Measurements from ENCODE around the gene EGFL8.
A peak's percentile ranks its signal among the peaks of the same experiment; 100 is the strongest.
"Not testable (repeated sequence)": the region's sequence is repeated elsewhere in the genome, so short reads cannot be mapped to it uniquely, and the experiment has no call there.

Gene EGFL8

GRCh38 chr6:32164295-32164694 is at the start of gene EGFL8:
Gene EGFL8, plus strand, starts transcription at chr6:32164595. Its CDS starts 1,571 bp downstream, at chr6:32166166.
- DNase-seq = no peak

GRCh38 chr6:32114796-32115195 is 49.6 kb upstream of the EGFL8 start:
- DNase-seq = peak; percentile 74 to 79

DNA sequence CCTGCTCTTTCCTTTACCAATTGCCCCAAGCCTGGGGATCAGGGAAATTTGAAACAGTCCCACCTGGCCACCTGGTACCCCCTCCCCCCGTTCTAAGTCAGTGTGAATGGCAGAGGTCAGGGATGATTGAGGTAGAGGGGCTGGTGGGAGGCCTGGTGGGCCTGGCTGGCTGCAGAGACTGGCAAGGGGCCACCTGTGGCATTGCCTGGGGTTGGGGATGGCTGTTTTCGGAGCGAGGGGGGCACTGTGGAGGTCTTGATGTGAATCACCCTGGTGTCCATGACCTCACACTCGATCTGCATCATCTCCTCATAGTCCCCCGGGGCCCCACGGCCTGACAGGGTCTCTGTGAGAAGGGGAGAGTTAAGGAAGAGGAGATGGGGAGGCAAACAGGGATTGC is 48.8 kb upstream of the EGFL8 start:
- no peak for DNase-seq

DNA sequence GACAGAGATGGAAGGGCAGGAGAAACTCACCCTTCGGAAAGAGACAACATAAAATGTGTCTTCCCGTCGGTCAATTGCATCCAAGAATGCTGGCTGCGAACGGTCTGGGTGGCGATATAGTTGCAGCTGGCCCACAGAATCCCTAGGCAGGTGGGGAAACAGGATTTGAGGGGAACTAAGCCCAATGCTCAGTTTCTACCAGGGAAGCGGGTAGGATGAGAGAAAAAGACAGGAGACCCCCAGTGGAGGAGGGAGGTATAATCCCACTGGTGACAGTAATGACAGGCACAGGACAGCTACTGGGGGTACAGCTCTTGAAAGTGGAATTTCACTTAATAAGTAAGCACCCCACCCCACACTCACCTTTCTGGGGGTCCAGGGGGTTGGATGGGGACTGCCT is 47.7 kb upstream of the EGFL8 start:
- DNase-seq = peak in 1 of 2 experiments; percentile 56

GRCh38 chr6:32117461-32117860 is 46.9 kb upstream of the EGFL8 start:
- no peak for DNase-seq

- DNase-seq = peak; percentile 56 to 83
Observed at GRCh38 chr6:32118782-32119628, 45.4 kb upstream of the EGFL8 start.

GRCh38 chr6:32120573-32121059 is 43.8 kb upstream of the EGFL8 start:
- DNase-seq = no peak

DNA sequence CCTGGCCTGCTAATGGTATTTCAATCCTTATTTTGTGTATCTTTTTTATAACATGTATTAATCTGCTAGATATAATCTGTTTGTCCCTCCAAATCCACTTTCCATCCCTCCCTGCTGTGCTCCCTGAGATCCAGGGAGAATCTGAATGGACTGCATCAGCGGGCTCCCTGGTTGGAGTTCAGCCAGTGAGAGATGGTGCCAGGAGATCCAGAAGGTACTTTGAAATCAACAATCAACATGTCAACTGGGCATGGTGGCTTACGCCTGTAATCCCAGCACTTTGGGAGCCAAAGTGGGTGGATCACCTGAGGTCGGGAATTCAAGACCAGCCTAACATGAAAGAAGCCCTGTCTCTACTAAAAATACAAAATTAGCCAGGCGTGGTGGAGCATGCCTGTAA is 40.7 kb upstream of the EGFL8 start:
- DNase-seq = no peak

DNA sequence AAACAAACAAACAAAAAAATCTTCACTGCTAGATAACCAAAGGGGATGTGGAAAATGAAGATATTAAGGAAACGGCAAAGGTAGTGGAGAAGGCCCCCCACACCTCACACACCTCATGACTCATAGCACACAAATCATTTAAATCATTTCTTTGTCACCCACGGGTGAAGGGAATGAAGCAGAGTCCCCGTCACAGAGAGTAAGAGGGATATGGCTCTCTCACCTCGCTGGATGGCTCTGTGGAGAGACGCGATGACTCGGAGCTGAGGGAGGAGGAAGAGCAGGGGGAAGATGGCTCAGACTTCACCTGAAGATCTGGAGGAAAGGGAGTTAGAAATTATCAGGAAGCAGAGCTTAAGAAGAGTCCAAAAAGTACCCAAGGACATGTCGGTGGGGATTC is 37.5 kb upstream of the EGFL8 start:
- no peak for DNase-seq

DNA sequence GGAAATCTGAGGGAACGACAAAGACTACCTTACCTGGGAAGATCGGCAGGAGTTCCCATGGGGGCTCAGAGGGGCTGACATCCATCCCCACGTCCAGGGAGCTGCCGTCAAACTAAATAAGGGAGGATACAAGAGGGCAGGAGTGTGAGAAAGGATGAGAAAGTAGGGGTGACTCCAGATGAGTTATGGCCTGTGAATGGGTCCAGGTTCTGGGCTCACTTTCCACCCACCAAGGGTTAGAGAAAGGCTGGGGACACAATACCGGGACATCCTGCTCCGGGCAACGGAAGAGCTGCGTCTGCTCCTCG is 37.0 kb upstream of the EGFL8 start:
- no peak for DNase-seq

GRCh38 chr6:32127717-32128592 is 36.4 kb upstream of the EGFL8 start, which contains the start of gene ATF6B:
Gene ATF6B, minus strand, starts transcription at chr6:32128246. Its CDS starts 39 bp downstream, at chr6:32128207.
- DNase-seq = peak; percentile 99 to 100

DNA sequence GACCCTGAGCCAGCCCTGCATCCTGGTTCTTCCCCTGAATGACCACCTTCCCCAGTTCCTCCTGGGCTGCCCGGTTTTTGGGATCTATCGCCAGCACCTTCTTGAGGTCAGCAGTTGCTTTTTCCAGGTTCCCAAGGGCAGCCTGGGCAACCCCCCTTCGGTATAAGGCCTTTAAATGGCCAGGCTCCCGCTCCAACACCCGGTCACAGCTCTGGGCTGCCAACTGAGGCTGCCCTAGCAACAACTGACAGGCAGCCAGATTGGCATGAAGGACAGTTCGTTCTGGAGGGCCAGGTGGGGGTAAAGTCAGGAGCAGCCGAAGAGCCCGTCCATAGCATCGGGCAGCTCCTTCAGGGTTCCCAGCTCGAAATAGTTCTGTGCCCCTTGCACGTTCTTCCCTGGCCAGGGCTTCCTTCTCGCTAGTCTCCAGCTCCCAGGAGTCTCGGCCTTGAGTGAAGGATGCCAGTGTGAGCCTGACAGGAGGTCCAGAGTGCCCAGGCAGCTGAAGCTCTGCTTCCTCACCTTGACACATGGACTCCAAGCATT is 35.6 kb upstream of the EGFL8 start:
- no peak for DNase-seq

- DNase-seq = peak in 1 of 2 experiments; percentile 66
Observed at GRCh38 chr6:32129297-32130088, 34.9 kb upstream of the EGFL8 start.

GRCh38 chr6:32131439-32131948 is 32.9 kb upstream of the EGFL8 start:
- no peak for DNase-seq

- no peak for DNase-seq
Observed at GRCh38 chr6:32132110-32132509, 32.3 kb upstream of the EGFL8 start.

GRCh38 chr6:32133786-32134185 is 30.6 kb upstream of the EGFL8 start:
- DNase-seq = no peak

DNA sequence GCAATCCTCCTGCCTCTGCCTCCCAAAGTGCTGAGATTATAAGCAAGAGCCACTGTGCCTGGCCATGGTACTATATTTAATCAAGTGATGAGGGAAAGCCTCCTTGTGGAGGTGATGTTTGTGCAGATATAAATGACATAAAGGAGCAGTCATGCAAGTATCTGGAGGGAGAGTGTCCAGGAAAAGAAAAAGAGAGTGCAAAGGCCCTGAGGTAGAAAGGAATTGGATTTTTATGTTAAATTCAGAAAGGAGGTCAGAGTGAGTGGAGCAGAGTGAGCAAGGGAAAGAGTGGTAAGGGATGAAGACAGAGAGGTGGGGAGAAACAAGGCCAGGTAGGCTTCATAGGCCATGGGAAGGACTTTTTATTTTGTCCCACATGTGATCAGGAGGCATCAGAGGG is 26.9 kb upstream of the EGFL8 start:
- no peak for DNase-seq

DNA sequence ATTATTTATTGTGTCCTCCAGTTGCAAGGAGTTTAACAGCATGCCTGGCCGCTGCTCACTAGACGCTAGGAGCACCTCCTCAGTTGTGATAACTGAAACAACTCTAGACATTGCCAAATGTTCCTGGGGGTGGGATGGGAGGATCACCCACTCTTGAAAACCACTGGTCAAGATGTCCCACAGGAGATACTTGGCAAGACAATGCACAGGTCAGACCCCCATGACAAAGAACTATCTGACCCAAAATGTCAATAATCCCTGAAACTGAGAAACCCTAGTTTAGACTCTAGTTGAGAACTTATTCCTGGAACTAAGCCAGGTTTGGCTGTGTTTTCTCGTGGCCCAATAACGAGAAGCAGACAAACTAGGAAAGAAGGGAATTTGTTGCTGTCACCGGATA is 24.8 kb upstream of the EGFL8 start:
- DNase-seq = no peak

- no peak for DNase-seq
Observed at GRCh38 chr6:32140420-32141046, 23.9 kb upstream of the EGFL8 start.

DNA sequence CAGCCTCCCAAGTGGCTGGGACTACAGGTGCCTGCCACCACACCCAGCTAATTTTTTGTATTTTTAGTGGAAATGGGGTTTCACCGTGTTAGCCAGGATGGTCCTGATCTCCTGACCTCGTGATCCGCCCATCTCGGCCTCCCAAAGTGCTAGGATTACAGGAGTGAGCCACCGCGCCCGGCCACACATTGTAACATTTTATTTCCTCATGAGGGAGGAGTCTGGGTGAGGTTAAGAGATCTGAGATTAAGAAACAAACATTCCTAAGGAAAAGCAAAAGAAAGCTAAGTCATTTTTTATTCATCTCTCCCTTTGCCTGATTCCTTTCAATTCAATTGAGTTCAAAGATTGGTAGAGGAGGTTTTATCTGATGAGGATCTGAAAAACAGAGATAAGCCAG is 20.2 kb upstream of the EGFL8 start:
- not testable (repeated sequence) for DNase-seq

DNA sequence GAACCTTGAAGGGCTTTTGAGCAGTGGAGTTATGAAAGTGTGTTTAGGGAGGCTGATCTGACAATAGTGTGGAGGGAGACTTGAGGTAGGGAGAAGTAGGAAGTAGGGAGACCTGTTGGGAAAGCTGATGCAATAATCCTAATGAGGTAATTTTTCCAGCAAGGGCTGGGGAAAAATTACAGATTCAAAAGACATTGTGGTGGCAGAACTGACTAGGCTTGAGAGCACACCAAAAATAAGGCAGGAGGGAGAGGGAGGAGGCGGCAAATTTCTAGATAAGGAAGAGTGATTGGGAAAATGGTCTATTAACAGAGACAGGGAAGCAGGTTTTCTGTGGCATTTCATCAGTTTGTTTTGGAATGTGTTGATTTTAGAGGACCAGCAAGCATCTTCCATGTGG is 18.1 kb upstream of the EGFL8 start:
- no peak for DNase-seq

DNA sequence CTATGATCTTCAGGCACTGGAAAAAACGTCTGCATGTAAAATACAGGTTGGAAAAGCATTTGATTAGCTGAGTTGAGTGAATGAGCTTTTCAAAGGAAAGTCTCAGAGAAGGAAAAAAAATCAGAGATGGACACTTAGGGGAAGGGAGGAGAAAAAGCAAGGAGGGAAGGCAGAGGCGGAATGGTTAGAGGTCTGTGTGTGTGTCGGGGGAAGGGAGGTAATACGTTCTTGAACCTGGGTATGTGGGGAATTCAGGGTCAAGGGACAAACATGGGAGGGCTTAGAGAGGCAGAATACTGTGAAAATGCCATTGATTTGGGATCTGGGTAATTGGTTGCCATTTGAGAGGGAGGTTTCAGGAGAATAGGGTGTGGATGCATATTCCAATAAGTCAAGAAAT is 17.7 kb upstream of the EGFL8 start:
- no peak for DNase-seq
